NCI-H2029 (cell line): ENCODE measurements around the gene SUSD5.
"Not testable (repeated sequence)": the region's sequence is repeated elsewhere in the genome, so short reads cannot be mapped to it uniquely, and the experiment has no call there.

Source experiments
- DNase-seq: peaks from one replicate; lab custom pipeline; 2025; lab: John Stamatoyannopoulos, UW

The SUSD5 gene

GRCh38 chr3:33115024-33115768 is 103.4 kb downstream of the SUSD5 start:
- no peak for DNase-seq

- no peak for DNase-seq
Measured at GRCh38 chr3:33114622-33115023, 104.0 kb downstream of the SUSD5 start.

DNA sequence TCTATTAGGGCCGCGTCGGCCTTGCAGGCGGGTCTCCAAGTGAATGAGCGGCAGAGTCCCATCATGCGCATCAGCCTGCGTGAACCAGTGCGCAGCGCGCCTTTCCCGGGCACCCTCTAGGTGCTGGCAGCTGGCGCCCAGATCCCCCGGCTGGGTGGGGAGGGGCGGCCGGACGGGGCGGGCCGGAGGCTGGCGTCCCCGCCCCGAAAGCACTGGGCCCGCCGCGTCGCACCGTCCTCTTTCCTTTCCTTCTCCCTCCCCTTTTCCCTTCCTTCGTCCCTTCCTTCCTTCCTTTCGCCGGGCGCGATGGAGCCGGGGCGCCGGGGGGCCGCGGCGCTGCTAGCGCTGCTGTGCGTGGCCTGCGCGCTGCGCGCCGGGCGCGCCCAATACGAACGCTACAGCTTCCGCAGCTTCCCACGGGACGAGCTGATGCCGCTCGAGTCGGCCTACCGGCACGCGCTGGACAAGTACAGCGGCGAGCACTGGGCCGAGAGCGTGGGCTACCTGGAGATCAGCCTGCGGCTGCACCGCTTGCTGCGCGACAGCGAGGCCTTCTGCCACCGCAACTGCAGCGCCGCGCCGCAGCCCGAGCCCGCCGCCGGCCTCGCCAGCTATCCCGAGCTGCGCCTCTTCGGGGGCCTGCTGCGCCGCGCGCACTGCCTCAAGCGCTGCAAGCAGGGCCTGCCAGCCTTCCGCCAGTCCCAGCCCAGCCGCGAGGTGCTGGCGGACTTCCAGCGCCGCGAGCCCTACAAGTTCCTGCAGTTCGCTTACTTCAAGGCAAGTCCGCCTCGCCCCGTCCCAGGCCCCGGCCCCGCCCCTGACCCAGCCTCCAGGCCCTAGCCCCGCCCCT is 104.6 kb downstream of the SUSD5 start, which contains the start of gene CRTAP:
Gene CRTAP (plus strand): TSS at position 243 of the 850 bp plus-strand sequence. CDS start 64 bp downstream, at position 307.
- peak; percentile 82 for DNase-seq

DNA sequence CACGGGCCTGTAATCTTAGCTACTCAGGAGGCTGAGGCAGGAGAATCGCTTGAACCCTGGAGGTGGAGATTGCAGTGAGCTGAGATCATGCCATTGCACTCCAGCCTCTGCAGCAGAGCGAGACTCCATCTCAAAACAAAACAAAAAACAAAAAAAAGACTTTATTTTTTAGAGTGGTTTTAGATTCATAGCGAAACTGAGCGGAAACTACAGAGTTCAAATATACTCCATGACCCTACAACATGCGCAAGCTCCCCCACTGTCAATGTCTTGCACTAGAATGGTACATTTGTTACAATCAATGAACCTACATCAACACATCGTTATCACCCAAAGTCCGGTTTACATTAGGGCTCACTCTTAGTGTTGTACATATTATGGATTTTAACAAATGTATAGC is 107.0 kb downstream of the SUSD5 start:
- DNase-seq, result no peak

DNA sequence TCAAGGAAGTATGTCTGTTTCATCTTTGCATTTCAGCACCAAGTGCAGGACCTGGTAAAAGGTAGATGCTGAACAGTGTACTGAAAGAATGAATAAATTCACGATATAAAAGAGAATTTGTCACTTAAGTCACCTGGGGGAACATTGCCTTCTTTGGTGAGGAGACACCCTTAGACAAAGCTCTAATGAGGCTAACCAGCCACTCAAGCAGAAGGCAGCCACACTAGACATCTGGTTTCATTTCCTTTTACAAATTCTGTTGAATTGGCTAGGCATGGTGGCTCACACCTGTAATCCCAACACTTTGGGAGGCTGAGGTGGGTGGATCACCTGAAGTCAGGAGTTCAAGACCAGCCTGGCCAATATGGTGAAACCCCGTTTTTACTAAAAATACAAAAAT is 111.8 kb downstream of the SUSD5 start:
- DNase-seq, result not testable (repeated sequence)

GRCh38 chr3:33105341-33105948 is 113.2 kb downstream of the SUSD5 start:
- DNase-seq, result no peak

DNA sequence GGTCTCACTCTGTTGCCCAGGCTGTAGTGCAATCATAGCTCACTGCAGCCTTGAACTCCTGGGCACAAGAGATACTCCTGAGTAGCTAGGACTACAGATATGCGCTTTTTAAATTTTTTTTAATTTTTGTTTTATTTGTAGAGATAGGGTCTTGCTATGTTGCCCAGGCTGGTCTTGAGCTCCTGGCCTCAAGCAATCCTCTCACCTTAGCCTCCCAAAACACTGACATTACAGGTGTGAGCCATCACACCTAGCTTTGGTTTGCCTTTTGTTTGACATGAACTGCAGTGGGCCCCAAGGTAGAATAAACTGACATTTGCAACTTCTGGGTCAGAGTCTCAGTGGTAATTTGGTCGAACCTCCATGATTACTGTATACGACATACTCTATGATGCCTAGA is 113.8 kb downstream of the SUSD5 start:
- DNase-seq, result no peak

GRCh38 chr3:33103480-33103879 is 115.1 kb downstream of the SUSD5 start:
- DNase-seq, result no peak

DNA sequence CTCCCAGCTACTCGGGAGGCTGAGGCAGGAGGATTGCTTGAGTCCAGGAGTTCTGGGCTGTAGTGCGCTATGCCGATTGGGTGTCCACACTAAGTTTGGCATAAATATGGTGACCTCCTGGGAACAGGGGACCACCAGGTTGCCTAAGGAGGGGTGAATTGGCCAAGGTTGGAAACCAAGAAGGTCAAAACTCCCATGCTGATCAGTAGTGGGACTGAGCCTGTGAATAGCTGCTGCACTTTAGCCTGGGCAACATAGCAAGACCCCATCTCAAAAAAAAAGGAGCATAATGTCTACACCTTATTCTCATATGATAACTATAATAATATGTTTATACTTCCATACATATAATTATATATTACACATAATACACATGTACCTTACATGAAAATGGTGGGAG is 115.6 kb downstream of the SUSD5 start:
- DNase-seq, result no peak

GRCh38 chr3:33100229-33100628 is 118.4 kb downstream of the SUSD5 start:
- DNase-seq, result no peak
